Activated CD8-positive, alpha-beta memory T cell treated with anti-CD3 and anti-CD28 coated beads, Interleukin-2, amount 50 U/mL, for 48 hours (primary cell): ENCODE measurements around the gene PHB1.
"Not testable (repeated sequence)": the region's sequence is repeated elsewhere in the genome, so short reads cannot be mapped to it uniquely, and the experiment has no call there.

Source experiments
- DNase-seq: peaks from one replicate; pipeline ENCODE4 v3.0.0-alpha.2; 2020

The PHB1 gene

GRCh38 chr17:49439305-49439672 lies 24.6 kb upstream of the PHB1 start:
- DNase-seq, result no peak

DNA sequence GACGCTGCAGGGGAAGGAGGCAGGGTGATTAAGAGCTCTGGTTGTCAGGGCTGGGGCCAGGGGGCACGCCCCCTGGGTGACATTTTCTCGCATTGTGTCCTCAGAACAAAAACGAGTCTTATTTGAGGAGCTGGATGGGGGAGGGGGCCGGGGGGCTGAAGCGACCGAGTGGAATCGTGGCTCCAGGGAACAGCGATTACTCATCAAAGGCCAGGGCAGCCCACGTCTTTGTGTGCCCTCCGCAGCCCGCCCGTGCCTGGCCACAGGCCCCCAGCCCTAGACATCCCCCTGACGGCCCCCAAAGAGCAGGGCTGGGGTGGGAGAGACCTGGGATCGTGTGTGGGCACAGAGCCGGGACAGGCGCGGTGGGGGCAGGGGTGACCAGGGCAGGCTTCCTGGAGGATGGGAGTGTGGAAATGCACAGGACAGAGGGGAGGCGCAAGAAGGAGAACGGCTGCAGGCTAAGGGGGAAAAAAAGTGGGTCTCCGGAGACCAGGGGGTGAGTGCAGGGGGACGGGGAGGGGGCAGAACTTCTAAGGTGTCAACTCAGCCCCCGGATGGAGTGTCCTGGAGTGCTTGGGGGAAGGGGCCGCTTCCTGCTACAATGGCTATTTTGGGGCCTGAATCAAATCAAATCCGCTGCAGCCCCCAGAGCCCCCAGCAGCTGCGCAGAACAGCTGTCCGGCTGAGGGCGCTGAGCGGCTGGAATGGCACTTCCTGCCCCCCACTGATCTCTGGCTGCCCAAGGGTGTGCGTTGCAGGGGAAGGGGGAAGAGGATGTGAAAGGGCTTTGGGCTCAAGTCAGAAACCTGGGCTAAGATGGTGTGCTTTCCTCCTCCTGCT lies 24.0 kb upstream of the PHB1 start:
- DNase-seq, result peak; percentile 46

DNA sequence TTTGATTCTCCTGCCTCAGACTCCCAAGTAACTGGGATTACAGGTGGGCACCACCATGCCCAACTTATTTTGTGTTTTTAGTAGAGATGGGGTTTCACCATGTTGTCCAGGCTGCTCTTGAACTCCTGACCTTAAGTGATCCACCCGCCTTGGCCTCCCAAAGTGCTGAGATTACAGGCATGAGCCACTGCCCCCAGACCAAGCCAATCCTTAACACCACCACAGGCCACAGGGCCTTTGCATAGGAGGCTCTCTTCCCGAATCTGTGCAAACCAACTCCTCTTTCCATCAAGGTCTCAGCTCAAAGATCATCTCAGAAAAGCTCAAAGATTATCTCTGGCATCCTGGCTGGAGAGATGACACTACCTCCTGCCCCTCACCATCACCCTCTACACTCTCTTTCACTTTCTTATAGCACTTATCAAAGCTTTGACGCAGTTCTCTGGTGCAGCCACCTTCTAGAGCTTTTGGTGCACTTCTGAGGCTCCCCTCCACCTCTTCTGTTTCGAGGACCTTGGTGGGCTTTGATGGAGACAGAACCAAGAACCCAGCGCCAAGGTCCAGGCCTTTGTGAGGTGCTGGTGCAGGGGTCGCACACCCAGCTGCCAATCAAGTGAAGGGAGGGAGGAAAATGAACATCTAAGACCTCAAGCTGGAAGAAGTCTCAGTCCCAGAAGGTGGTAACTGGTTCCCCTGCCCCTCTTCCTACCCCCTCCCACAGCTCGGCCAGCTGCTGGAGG lies 23.2 kb upstream of the PHB1 start:
- peak; percentile 12 for DNase-seq

- no peak for DNase-seq
Observed at GRCh38 chr17:49436174-49436573, 21.5 kb upstream of the PHB1 start.

- peak; percentile 39 for DNase-seq
Observed at GRCh38 chr17:49435671-49436029, 21.0 kb upstream of the PHB1 start.

- peak; percentile 74 for DNase-seq
Observed at GRCh38 chr17:49434821-49435670, 20.4 kb upstream of the PHB1 start.

DNA sequence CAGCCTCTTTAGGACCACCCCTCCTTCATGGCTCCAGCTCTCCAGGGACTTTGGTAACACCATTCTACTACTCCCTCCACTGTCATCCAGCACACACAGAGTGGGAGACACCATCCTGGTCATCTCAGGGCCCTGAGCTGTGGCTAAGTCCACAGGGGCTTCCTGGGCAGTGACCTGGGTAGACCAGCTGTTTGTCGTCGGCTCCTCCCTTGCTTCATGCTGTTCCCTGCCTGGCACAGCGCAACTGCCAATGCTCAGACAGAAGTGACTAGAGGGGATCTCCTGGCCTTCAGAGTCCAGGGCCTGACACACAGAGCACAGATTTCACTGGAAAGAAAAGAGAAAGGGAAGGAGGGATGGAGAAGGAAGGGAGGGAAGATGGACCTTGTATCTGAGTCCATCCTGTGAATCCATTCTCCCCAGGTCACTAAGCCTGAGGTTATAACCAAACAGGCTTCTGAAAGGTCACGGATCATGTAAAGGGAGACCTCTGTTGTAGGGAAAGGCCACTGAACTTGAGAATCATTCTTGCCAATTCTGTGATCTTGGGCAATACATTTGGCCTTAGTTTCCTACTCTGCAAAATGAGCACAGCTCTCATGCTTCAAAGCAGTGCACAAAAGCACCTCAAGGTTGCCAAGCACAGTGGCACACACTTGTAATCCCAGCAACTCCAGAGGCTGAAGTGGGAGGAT lies 18.5 kb upstream of the PHB1 start:
- peak; percentile 39 for DNase-seq

GRCh38 chr17:49431743-49432142 lies 17.1 kb upstream of the PHB1 start:
- peak; percentile 43 for DNase-seq

GRCh38 chr17:49425004-49425286 lies 10.3 kb upstream of the PHB1 start:
- DNase-seq, result no peak

GRCh38 chr17:49424276-49425003 lies 9.8 kb upstream of the PHB1 start:
- DNase-seq, result not testable (repeated sequence)

- no peak for DNase-seq
Observed at GRCh38 chr17:49422714-49423113, 8.0 kb upstream of the PHB1 start.

DNA sequence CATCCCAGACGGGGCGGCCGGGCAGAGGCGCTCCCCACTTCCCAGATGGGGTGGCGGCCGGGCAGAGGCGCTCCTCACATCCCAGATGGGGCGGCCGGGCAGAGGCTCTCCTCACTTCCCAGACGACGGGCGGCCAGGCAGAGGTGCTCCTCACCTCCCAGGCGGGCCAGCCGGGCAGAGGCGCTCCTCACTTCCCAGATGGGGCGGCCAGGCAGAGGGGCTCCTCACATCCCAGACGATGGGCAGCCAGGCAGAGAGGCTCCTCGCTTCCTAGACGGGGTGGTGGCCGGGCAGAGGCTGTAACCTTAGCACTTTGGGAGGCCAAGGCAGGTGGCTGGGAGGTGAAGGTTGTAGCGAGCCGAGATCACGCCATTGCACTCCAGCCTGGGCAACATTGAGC lies 5.1 kb upstream of the PHB1 start:
- DNase-seq, result not testable (repeated sequence)

GRCh38 chr17:49418754-49419740 lies 4.4 kb upstream of the PHB1 start:
- DNase-seq, result not testable (repeated sequence)

DNA sequence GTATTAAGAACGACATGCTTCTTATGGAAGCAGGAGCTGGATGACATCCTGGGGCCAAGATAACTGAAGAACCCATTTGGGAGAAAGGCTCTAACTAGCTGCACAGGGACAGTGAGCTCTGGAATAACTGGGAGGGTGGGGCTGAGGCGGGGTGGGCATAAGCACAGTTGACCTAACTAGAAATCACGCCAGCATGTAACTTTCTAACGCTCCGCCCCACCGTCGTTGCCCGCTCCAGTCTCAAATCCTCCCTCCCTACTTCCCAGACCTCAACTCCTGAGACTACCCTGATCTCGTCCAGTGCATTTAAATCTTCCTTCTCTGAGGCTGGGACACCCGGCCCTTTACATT lies 436 bp downstream of the PHB1 start:
- DNase-seq, result no peak

DNA sequence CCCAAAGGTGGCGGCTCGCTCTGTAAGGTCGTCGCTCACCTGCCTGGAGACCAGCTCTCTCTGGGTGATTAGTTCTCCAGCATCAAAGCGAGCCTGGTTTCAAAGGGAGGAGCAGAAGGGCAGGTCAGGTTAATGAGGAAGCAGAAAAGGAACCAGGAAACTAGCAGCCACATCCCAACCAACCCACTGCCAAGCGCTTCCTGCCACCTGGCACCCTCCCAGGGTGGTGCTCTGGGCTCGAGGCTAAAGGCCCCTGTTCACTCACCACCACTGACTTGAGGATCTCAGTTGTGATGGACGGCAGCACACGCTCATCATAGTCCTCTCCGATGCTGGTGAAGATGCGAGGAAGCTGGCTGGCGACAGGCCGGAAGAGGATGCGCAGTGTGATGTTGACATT lies 5.6 kb downstream of the PHB1 start:
- no peak for DNase-seq

DNA sequence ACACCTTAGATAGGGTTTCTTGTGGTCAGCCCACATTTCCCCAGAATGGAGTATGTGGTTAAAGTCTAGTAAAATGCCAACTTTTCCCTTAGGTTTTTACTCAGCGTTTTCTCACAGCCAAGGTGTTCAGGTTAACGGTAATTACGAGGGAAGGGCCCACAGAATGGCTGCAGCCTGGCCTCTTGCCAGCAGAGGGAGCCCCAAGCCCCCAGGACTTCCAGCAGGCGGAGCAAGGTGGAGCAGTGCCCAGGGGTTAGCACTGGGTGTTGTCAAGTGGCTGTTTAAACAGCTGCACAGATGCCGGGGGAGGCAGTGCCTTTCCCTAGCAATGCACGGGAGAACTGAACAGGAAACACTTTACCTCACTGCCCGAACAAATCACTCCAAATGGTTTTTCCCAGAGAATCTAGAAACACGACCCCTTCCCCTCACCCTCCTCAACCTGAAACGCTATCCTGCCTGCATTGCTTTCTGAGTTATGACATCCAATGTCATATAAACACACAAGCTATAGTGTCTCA lies 6.6 kb downstream of the PHB1 start:
- DNase-seq, result peak; percentile 95

DNA sequence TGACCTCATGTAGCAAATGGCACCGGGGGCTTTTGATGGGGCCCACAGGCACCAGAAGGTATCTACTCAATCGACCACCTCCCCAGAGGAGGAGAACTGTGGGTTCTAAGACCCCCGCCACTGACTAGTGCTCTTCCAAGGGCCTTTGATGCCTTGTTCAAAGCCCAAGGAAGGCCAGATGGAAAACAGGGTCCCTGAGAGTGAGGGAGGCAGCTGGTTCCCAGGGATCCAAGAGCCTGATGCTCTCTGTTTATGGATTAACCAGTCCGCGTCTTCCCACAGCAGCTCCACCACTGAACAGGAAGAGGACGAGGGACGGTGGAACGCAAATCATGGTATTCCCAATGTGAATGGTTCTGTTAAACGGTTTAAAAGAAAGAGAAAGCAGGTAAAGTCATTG lies 7.6 kb downstream of the PHB1 start:
- DNase-seq, result no peak

DNA sequence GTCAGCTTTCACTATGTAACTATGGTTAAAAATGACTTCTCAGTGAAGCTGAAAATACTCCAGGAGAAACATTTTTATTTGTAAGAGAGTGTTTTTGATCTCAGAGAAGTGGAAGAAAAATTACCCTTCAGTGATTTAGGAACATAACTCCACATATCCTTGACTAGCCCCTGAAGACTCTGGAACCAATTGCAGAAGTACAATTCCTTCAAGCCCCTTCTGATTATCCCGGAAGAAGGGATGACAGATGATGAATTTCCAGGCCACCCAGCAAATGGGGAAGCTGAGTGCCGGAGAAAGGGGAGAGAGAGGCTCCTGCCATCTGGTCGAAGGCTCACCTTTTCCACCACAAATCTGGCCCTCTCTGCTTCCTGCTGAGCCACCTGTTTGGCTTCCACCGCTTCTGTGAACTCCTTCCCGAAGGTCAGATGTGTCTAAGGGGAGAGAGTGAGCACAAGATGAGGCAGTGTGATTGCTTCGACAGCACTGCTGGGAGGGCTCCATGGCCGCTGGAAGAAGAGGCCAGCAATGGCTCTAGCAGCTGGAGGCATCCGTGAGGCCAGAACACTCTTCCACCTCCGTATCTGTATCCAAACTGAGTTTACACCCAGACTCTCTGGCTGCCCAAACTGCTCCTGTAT lies 8.1 kb downstream of the PHB1 start:
- no peak for DNase-seq

DNA sequence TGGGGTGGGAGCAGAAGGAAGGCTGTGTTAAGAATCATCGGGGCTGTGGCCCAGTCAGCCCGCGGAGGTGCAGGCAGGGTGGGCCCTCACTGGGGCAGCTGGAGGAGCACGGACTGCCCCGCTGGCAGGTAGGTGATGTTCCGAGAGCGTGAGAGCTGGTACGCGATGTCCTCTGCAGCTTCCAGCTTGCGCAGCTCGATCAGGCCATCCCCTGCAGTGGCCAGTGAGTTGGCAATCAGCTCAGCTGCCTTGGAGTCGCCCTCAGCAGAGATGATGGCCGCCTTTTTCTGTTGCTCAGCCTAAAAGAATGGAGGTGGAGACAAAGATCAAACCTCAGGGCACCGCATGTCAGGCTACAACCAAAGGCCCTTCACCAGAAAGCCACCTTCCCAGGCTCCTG lies 9.8 kb downstream of the PHB1 start:
- DNase-seq, result no peak

DNA sequence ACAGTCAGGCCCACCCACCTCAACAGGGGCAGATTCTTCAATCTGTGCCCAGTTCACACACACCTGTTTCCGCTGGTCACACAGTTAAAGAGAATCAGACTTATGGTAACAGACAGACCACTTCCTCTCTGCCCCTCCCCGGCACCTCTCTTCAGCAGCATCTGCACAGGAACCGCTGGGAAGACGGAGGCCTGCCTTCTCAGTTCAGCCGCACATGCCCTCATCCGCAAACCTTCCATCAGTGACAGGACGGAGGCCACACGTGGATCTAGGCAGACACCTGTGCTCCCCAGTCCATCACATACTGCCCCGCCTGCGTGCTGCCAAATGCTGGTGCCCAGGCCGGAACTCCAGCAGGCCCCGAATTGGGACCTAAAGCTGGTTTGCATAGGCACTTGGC lies 10.3 kb downstream of the PHB1 start:
- no peak for DNase-seq
